Heart left ventricle (tissue), 16 donors: ENCODE results near the gene REXO2. TPM values are rescaled to one million over a fixed set of nuclear protein-coding genes. Genes with fewer than 3 reads are reported as not detected.

Source experiments
- ATAC-seq, 4 donors: fragments of 200-7000 bp; cut with Tn5 transposase; one replicate each; pipeline ENCODE4 v1.9.1; 2020 to 2022; ENCODE audit warnings: moderate library complexity in 4 of 4, mild to moderate bottlenecking in 3 of 4, moderate number of reproducible peaks in 1 of 4
- DNase-seq, 5 donors: peaks; one replicate each; pipeline ENCODE4 v3.0.0-alpha.2; 2020
- H3K27ac ChIP-seq, 12 donors: fragments of 200-600 bp; sonication (generic) in 4 of 12; one replicate each; pipeline versions ENCODE4 v1.5.0 to v1.8.0; 2016 to 2022; ENCODE audit warnings: mild to moderate bottlenecking in 2 of 12
- H3K27me3 ChIP-seq, 9 donors: fragments of 200-600 bp; sonication (generic) in 2 of 9; one replicate each; pipeline versions ENCODE4 v1.5.1 to v1.8.0; 2016 to 2022; ENCODE audit warnings: mild to moderate bottlenecking in 3 of 9
- H3K36me3 ChIP-seq, 9 donors: fragments of 200-600 bp; sonication (generic) in 2 of 9; one replicate each; pipeline versions ENCODE4 v1.5.0 to v1.8.0; 2018 to 2022; ENCODE audit warnings: mild to moderate bottlenecking in 2 of 9
- H3K4me1 ChIP-seq, 12 donors: fragments of 200-600 bp; sonication (generic) in 4 of 12; one replicate each; pipeline versions ENCODE4 v1.5.0 to v1.8.0; 2016 to 2022; ENCODE audit warnings: mild to moderate bottlenecking in 3 of 12
- H3K4me3 ChIP-seq, 12 donors: fragments of 200-600 bp; sonication (generic) in 4 of 12; one replicate each; pipeline versions ENCODE4 v1.5.0 to v1.8.0; 2017 to 2022; ENCODE audit warnings: mild to moderate bottlenecking in 9 of 12, moderate library complexity in 4 of 12
- H3K9me3 ChIP-seq, 12 donors: fragments of 200-600 bp; sonication (generic) in 4 of 12; one replicate each; pipeline versions ENCODE4 v1.5.0 to v1.8.0; 2016 to 2022; ENCODE audit warnings: mild to moderate bottlenecking in 1 of 12
- CTCF ChIP-seq, 12 donors: fragments of 200-600 bp; sonication (generic) in 4 of 12; IDR thresholded peaks; one replicate each; pipeline versions ENCODE4 v1.5.0 to v1.8.0; 2018 to 2022; ENCODE audit warnings: antibody characterized with exemption in 12 of 12, mild to moderate bottlenecking in 5 of 12
- POLR2A ChIP-seq, 2 donors: fragments of 450-650 bp; IDR thresholded peaks; one replicate each; pipeline ENCODE4 v1.6.1; 2017; ENCODE audit warnings: antibody characterized with exemption in 2 of 2, mild to moderate bottlenecking in 2 of 2, moderate library complexity in 2 of 2
- WGBS, 4 donors: extraction: QIAGEN DNeasy Blood & Tissue Kit in 2 of 4; methylation state at CpG; one replicate each; pipeline versions ENCODE4 v1.1.5 to v1.1.7; 2013 to 2018; 5-methylcytosine and 5-hydroxymethylcytosine counted together
- intact Hi-C, 10 donors: fragments of 100-400 bp; cut with DNase I; formaldehyde crosslinking; loops; one replicate each; pipeline versions ENCODE4 v1.11.1 to v1.14.2; 2022
- polyA plus RNA-seq, 2 donors: library from polyadenylated mRNA; stranded (reverse); fragments of 200-250 nt; gene quantifications; one replicate each; pipeline ENCODE4 v1.2.3, GENCODE V29; 2013
- total RNA-seq, 9 donors: library from RNA; depleted of rRNA in 2 of 9; stranded (reverse); fragments of >200 nt in 2 of 9; fragmentation: NEBNext Ultra II Directional in 3 of 9; extraction: Animal tissue kit (Norgen Biotek cat#: 25700) in 3 of 9; gene quantifications; one replicate each; pipeline versions ENCODE4 v1.1.0 to v1.2.4, GENCODE V29; 2016 to 2023
- donor health status: ischemic (EF 13 %, LVEDD 7.1; RV severe dilation, severe dysfunction).
- donor health status: healthy with polysubstance abuse.
- donor health status: DM: no; HTN: yes; CAD: no.
- donor health status: DM: no; HTN: no; CAD: no.
- donor health status: ischemic (EF 25% LVEDD 6.9; RV normal size, moderate dysfunction).
- donor health status: ischemic (EF 25% LVEDD 5.7; RV mildly dilated, moderate dysfunction).
- donor health status: healthy.
- donor health status: DM: yes; HTN: yes; CAD: no.
- donor health status: ischemic (EF 35%, LVEDD 5.7; RV mildly dilated, moderate dysfunction).
- donor health status: nonischemic (EF 11% LVEDD 7.7; RV severe dilation, severe dysfunction).
- donor health status: DM: yes; HTN: yes; CAD: no.
- donor health status: PGD.
- donor health status: ischemic (EF 29% LVEDD 5.4; RV normal size, mild dysfunction).
- donor health status: nonischemic (EF 23%, LVEDD 6.1; RV moderate dilation, normal function).

Gene REXO2
- total and polyA plus RNA-seq, 11 donors: 136 to 235 (median 193) TPM

- intact Hi-C loops: no loop called here
- Histone ChIP-seq H3K9me3 (no peaks in the 10 kb centered on the region), H3K27me3 (no peaks in the 10 kb centered on the region), H3K27ac (no peak overlapping the region), H3K4me3 (no peak overlapping the region), H3K36me3 (peaks cover 0 to 4% (median 0%) of the 10 kb centered on the region in 9 donors), H3K4me1 (no peaks in the 10 kb centered on the region)
- TF ChIP-seq CTCF (IDR thresholded peaks at IDR 0.05) (no peak), POLR2A (IDR thresholded peaks at IDR 0.05) (no peak)
- ATAC-seq (no peak), DNase-seq (no peak)
- 93 to 100% (median 96%) methylated on average over 4 of the region's 4 CpGs for WGBS, 4 donors
Measured at GRCh38 chr11:114426280-114426679, 13.0 kb upstream of the REXO2 start.

- H3K4me1 ChIP-seq: no peaks in the 10 kb centered on the region
- H3K27me3 ChIP-seq: no peaks in the 10 kb centered on the region
- H3K4me3 ChIP-seq: no peak overlapping the region
- peaks cover 0 to 2% (median 0%) of the 10 kb centered on the region in 9 donors for H3K36me3 ChIP-seq
- no peaks in the 10 kb centered on the region for H3K9me3 ChIP-seq
- no peak for DNase-seq
- intact Hi-C loops: loop anchor here in 2 of 10 donors (10.0 kb wide), 2 partner anchors 85 to 395 kb away; no protein-coding TSS in a partner anchor
- no peak overlapping the region for H3K27ac ChIP-seq
- TF ChIP-seq CTCF (IDR thresholded peaks at IDR 0.05) (no peak), POLR2A (IDR thresholded peaks at IDR 0.05) (no peak)
- ATAC-seq: no peak
Measured at GRCh38 chr11:114430290-114430689, 9.0 kb upstream of the REXO2 start.

GRCh38 chr11:114432893-114433292, 6.4 kb upstream of the REXO2 start:
- TF ChIP-seq POLR2A (IDR thresholded peaks at IDR 0.05): no peak
- no peak for TF ChIP-seq CTCF (IDR thresholded peaks at IDR 0.05)
- ATAC-seq (no peak), DNase-seq (no peak)
- Histone ChIP-seq H3K4me3 (no peak overlapping the region), H3K36me3 (no peaks in the 10 kb centered on the region), H3K27ac (no peak overlapping the region), H3K4me1 (no peaks in the 10 kb centered on the region), H3K27me3 (no peaks in the 10 kb centered on the region), H3K9me3 (no peaks in the 10 kb centered on the region)
- intact Hi-C loops: loop anchor here in 2 of 10 donors (10.0 kb wide), 2 partner anchors 88 to 398 kb away; no protein-coding TSS in a partner anchor
- 91 to 96% (median 93%) methylated on average over 3 of the region's 3 CpGs for WGBS, 4 donors

GRCh38 chr11:114433376-114433775, 5.9 kb upstream of the REXO2 start:
- ATAC-seq: no peak
- Histone ChIP-seq H3K4me3 (no peak overlapping the region), H3K36me3 (no peaks in the 10 kb centered on the region), H3K27ac (no peak overlapping the region), H3K27me3 (no peaks in the 10 kb centered on the region), H3K4me1 (peaks cover 0 to under 1% (median 0%) of the 10 kb centered on the region in 12 donors), H3K9me3 (no peaks in the 10 kb centered on the region)
- TF ChIP-seq CTCF (IDR thresholded peaks at IDR 0.05) (no peak), POLR2A (IDR thresholded peaks at IDR 0.05) (no peak)
- intact Hi-C loops: loop anchor here in 2 of 10 donors (10.0 kb wide), 2 partner anchors 89 to 399 kb away; no protein-coding TSS in a partner anchor
- 59 to 88% (median 75%) methylated on average over 4 of the region's 4 CpGs for WGBS, 4 donors
- DNase-seq: no peak
